H9 (cell line): ENCODE data around the gene ZPR1. TPM values are rescaled to one million over a fixed set of nuclear protein-coding genes. Genes with fewer than 3 reads are reported as not detected.

Source experiments
- DNase-seq: peaks from one replicate; pipeline ENCODE4 v3.0.0-alpha.2; 2017
- H2AFZ ChIP-seq: one replicate; pipeline ENCODE4 v1.6.1; 2013; ENCODE audit warnings: mild to moderate bottlenecking, low read length, control low read depth, moderate library complexity
- H2AK5ac ChIP-seq: 2 replicates; pipeline ENCODE4 v1.6.1; 2013; ENCODE audit warnings: low read length, control low read depth, mixed read lengths; ENCODE audit not compliant: insufficient read length
- H2BK120ac ChIP-seq: one replicate; pipeline ENCODE4 v1.6.1; 2013; ENCODE audit warnings: low read depth, mild to moderate bottlenecking, low read length, control low read depth, inconsistent platforms; ENCODE audit not compliant: poor library complexity, severe bottlenecking
- H2BK12ac ChIP-seq: 2 replicates; pipeline ENCODE4 v1.6.1; 2013; ENCODE audit warnings: low read length, control low read depth, mixed read lengths, low read depth; ENCODE audit not compliant: insufficient read length
- H2BK15ac ChIP-seq: 2 replicates; pipeline ENCODE4 v1.6.1; 2013; ENCODE audit warnings: low read depth, low read length, control low read depth
- H2BK20ac ChIP-seq: one replicate; pipeline ENCODE4 v1.6.1; 2013; ENCODE audit warnings: low read depth, mild to moderate bottlenecking, low read length, control low read depth, inconsistent platforms; ENCODE audit not compliant: poor library complexity, severe bottlenecking
- H2BK5ac ChIP-seq: 2 replicates; pipeline ENCODE4 v1.6.1; 2013; ENCODE audit warnings: low read length, control low read depth, mixed read lengths; ENCODE audit not compliant: insufficient read length
- H3K14ac ChIP-seq: 2 replicates; pipeline ENCODE4 v1.6.1; 2013; ENCODE audit warnings: low read length, control low read depth; ENCODE audit not compliant: insufficient read depth
- H3K18ac ChIP-seq: 2 replicates; pipeline ENCODE4 v1.6.1; 2013; ENCODE audit warnings: low read depth, mild to moderate bottlenecking, mixed read lengths, low read length, control low read depth; ENCODE audit not compliant: insufficient read length
- H3K23ac ChIP-seq: 2 replicates; pipeline ENCODE4 v1.6.1; 2013; ENCODE audit warnings: low read length, control low read depth, mixed read lengths, low read depth; ENCODE audit not compliant: insufficient read length
- H3K23me2 ChIP-seq: 2 replicates; pipeline ENCODE4 v1.6.1; 2013; ENCODE audit warnings: low read depth, mild to moderate bottlenecking, mixed read lengths, low read length, control low read depth; ENCODE audit not compliant: insufficient read length, poor library complexity, severe bottlenecking
- H3K27ac ChIP-seq: 2 replicates; pipeline ENCODE4 v1.5.1; 2013; ENCODE audit warnings: low read length, control low read depth, mixed read lengths, low read depth; ENCODE audit not compliant: insufficient read length
- H3K27me3 ChIP-seq: 2 replicates; pipeline ENCODE4 v1.6.1; 2013; ENCODE audit warnings: low read length, control low read depth, inconsistent platforms; ENCODE audit not compliant: insufficient read depth
- H3K4ac ChIP-seq: 2 replicates; pipeline ENCODE4 v1.6.1; 2013; ENCODE audit warnings: low read depth, mild to moderate bottlenecking, control low read depth, inconsistent platforms, low read length, moderate library complexity
- H3K4me1 ChIP-seq: 2 replicates; pipeline ENCODE4 v1.6.1; 2013; ENCODE audit warnings: low read length, control low read depth, inconsistent platforms; ENCODE audit not compliant: insufficient read depth
- H3K4me2 ChIP-seq: 2 replicates; pipeline ENCODE4 v1.6.1; 2013; ENCODE audit warnings: low read length, control low read depth, mixed read lengths; ENCODE audit not compliant: insufficient read length, insufficient read depth
- H3K56ac ChIP-seq: 2 replicates; pipeline ENCODE4 v1.6.1; 2013; ENCODE audit warnings: low read depth, mild to moderate bottlenecking, mixed read lengths, low read length, control low read depth; ENCODE audit not compliant: insufficient read length
- H3K79me1 ChIP-seq: 2 replicates; pipeline ENCODE4 v1.6.1; 2013; ENCODE audit warnings: low read depth, mild to moderate bottlenecking, moderate library complexity, low read length, control low read depth, inconsistent platforms; ENCODE audit not compliant: insufficient read depth, poor library complexity, severe bottlenecking
- H3K79me2 ChIP-seq: 2 replicates; pipeline ENCODE4 v1.6.1; 2013; ENCODE audit warnings: low read length, control low read depth, inconsistent platforms; ENCODE audit not compliant: insufficient read depth
- H3K9ac ChIP-seq: 2 replicates; pipeline ENCODE4 v1.6.1; 2013; ENCODE audit warnings: low read length, control low read depth, mixed read lengths; ENCODE audit not compliant: insufficient read length; ENCODE audit errors: extremely low read depth
- H3K9me3 ChIP-seq: one replicate; pipeline ENCODE4 v1.6.1; 2013; ENCODE audit warnings: low read depth, low read length, inconsistent platforms; ENCODE audit not compliant: control insufficient read depth
- H3T11ph ChIP-seq: one replicate; pipeline ENCODE4 v1.6.1; 2013; ENCODE audit warnings: mild to moderate bottlenecking, low read length, control low read depth, inconsistent platforms
- H4K20me1 ChIP-seq: one replicate; pipeline ENCODE4 v1.6.1; 2013; ENCODE audit not compliant: control insufficient read depth, insufficient read length, insufficient read depth
- H4K5ac ChIP-seq: 2 replicates; pipeline ENCODE4 v1.6.1; 2013; ENCODE audit warnings: low read depth, mild to moderate bottlenecking, mixed read lengths, low read length, control low read depth; ENCODE audit not compliant: insufficient read length
- H4K8ac ChIP-seq: replicated peaks from 2 replicates; pipeline ENCODE4 v1.6.1; 2013; ENCODE audit warnings: low read length, control low read depth, mixed read lengths, low read depth; ENCODE audit not compliant: insufficient read length
- H4K91ac ChIP-seq: 2 replicates; pipeline ENCODE4 v1.6.1; 2013; ENCODE audit warnings: low read depth, mild to moderate bottlenecking, moderate library complexity, mixed read lengths, low read length, control low read depth; ENCODE audit not compliant: insufficient read length
- H3K27ac Mint-ChIP-seq, 3 experiments: 2 replicates in 2 of 3; 3 replicates in 1 of 3; pipeline ENCODE4 v1.8.0; 2020 to 2021; ENCODE audit warnings: mixed read lengths in 3 of 3, mild to moderate bottlenecking in 1 of 3, moderate library complexity in 1 of 3
- H3K27me3 Mint-ChIP-seq: 2 replicates; pipeline ENCODE4 v1.8.0; 2021; ENCODE audit warnings: low read depth, mild to moderate bottlenecking, moderate library complexity, mixed read lengths
- H3K36me3 Mint-ChIP-seq, 3 experiments: 2 replicates in 2 of 3; 3 replicates in 1 of 3; pipeline ENCODE4 v1.8.0; 2020 to 2021; ENCODE audit warnings: low read depth in 3 of 3, mixed read lengths in 3 of 3; ENCODE audit not compliant: insufficient read depth in 1 of 3
- H3K4me1 Mint-ChIP-seq, 2 experiments: 2 replicates each; pipeline ENCODE4 v1.8.0; 2020; ENCODE audit warnings: mixed read lengths in 2 of 2
- H3K4me3 Mint-ChIP-seq, 2 experiments: 2 replicates in 1 of 2; 3 replicates in 1 of 2; pipeline ENCODE4 v1.8.0; 2020 to 2021; ENCODE audit warnings: mild to moderate bottlenecking in 2 of 2, mixed read lengths in 2 of 2, moderate library complexity in 1 of 2
- H3K9me3 Mint-ChIP-seq, 2 experiments: 2 replicates in 1 of 2; 3 replicates in 1 of 2; pipeline ENCODE4 v1.8.0; 2020; ENCODE audit warnings: mild to moderate bottlenecking in 2 of 2, mixed read lengths in 2 of 2, moderate library complexity in 1 of 2
- WGBS: extraction: QIAGEN DNeasy Blood & Tissue Kit; methylation state at CpG from one replicate; pipeline ENCODE4 v1.1.7; 2013; ENCODE audit warnings: missing lambda C conversion rate, low lambda C conversion rate, mixed read lengths; ENCODE audit not compliant: insufficient read length; ENCODE audit errors: extremely low coverage; 5-methylcytosine and 5-hydroxymethylcytosine counted together
- total RNA-seq: library from RNA; stranded (reverse); gene quantifications from 2 replicates; pipeline ENCODE4 v1.2.1, GENCODE V29; 2021
- TF ChIP-seq, protein P1 (sequence below): fragments of 200-600 bp; sonication (generic); conservative IDR thresholded peaks from 3 replicates; pipeline ENCODE4 v1.8.0; 2021; ENCODE audit warnings: antibody characterized with exemption, mild to moderate bottlenecking

The ZPR1 gene
- total RNA-seq, 1 experiment from 2014 or later = 82.0 TPM

- Histone ChIP-seq H2BK5ac (no peak overlapping the region), H2BK15ac (no peak overlapping the region), H3K79me2 (no peaks in the 10 kb centered on the region), H3K14ac (no peak overlapping the region), H3K23ac (no peak overlapping the region), H3K79me1 (no peaks in the 10 kb centered on the region), H2AFZ (no peak overlapping the region), H3T11ph (no peak overlapping the region), H3K9ac (no peak overlapping the region), H2BK12ac (no peak overlapping the region), H2AK5ac (no peak overlapping the region), H3K4ac (no peak overlapping the region), H3K23me2 (no peaks in the 10 kb centered on the region), H4K91ac (no peak overlapping the region), H2BK20ac (no peak overlapping the region), H3K56ac (no peak overlapping the region), H3K4me1 (no peaks in the 10 kb centered on the region; the same call in 1 of the 2 replicates), H2BK120ac (no peak overlapping the region), H3K27me3 (no peaks in the 10 kb centered on the region), H3K27ac (no peak overlapping the region), H3K4me2 (no peak overlapping the region), H4K8ac (no peak overlapping the region), H4K5ac (no peak overlapping the region), H3K9me3 (no peaks in the 10 kb centered on the region), H4K20me1 (no peaks in the 10 kb centered on the region), H3K18ac (no peak overlapping the region)
- TF ChIP-seq, protein P1, sequence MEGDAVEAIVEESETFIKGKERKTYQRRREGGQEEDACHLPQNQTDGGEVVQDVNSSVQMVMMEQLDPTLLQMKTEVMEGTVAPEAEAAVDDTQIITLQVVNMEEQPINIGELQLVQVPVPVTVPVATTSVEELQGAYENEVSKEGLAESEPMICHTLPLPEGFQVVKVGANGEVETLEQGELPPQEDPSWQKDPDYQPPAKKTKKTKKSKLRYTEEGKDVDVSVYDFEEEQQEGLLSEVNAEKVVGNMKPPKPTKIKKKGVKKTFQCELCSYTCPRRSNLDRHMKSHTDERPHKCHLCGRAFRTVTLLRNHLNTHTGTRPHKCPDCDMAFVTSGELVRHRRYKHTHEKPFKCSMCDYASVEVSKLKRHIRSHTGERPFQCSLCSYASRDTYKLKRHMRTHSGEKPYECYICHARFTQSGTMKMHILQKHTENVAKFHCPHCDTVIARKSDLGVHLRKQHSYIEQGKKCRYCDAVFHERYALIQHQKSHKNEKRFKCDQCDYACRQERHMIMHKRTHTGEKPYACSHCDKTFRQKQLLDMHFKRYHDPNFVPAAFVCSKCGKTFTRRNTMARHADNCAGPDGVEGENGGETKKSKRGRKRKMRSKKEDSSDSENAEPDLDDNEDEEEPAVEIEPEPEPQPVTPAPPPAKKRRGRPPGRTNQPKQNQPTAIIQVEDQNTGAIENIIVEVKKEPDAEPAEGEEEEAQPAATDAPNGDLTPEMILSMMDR = no peak
- no CpG with 5 or more reads among the region's 2 CpGs for WGBS
- Mint-ChIP-seq H3K27ac (no peak overlapping the region), H3K9me3 (no peaks in the 10 kb centered on the region), H3K4me3 (no peak overlapping the region), H3K36me3 (no peaks in the 10 kb centered on the region), H3K27me3 (peaks cover 9% of the 10 kb centered on the region), H3K4me1 (peaks cover 9 to 19% of the 10 kb centered on the region in 2 experiments)
- DNase-seq = no peak
Observed at GRCh38 chr11:116794851-116795250, 7.0 kb upstream of the ZPR1 start.
